HepG2 (cell line): ENCODE data around the gene IRF2BPL. TPM values are rescaled to one million over a fixed set of nuclear protein-coding genes. Genes with fewer than 3 reads are reported as not detected.

Experiments
- BCLAF1 ChIP-seq: fragments of 450-650 bp; IDR thresholded peaks from 2 replicates; pipeline ENCODE4 v1.6.1; 2017; ENCODE audit warnings: mild to moderate bottlenecking
- CERS6 ChIP-seq: sonication (generic); formaldehyde crosslinking; IDR thresholded peaks from 2 replicates; pipeline ENCODE4 v1.5.0; 2020; ENCODE audit warnings: missing genetic modification reagents
- ELK4 ChIP-seq: sonication (generic); formaldehyde crosslinking; IDR thresholded peaks from 2 replicates; pipeline ENCODE4 v1.9.0; 2021; ENCODE audit warnings: missing genetic modification reagents, borderline replicate concordance
- ISX ChIP-seq: sonication (generic); formaldehyde crosslinking; conservative IDR thresholded peaks from 2 replicates; pipeline ENCODE4 v1.5.0; 2020; ENCODE audit warnings: missing genetic modification reagents
- KAT8 ChIP-seq: IDR thresholded peaks from 2 replicates; pipeline ENCODE4 v1.6.1; 2016; ENCODE audit warnings: missing genetic modification reagents, missing compliant biosample characterization
- RFX1 ChIP-seq: fragments of 450-650 bp; IDR thresholded peaks from 2 replicates; pipeline ENCODE4 v1.6.1; 2017
- ZNF383 ChIP-seq: sonication (generic); formaldehyde crosslinking; IDR thresholded peaks from 2 replicates; pipeline ENCODE4 v1.4.0; 2020; ENCODE audit warnings: missing genetic modification reagents, mild to moderate bottlenecking, borderline replicate concordance
- polyA plus RNA-seq, 8 experiments: library from polyadenylated mRNA; depleted of rRNA in 3 of 8; stranded (reverse) in 7 of 8; unstranded in 1 of 8; fragments of >200 nt; fragmentation: Illumina TruSeq in 4 of 8; extraction: Trizol in 4 of 8; gene quantifications; 2 replicates each; pipeline versions ENCODE4 v1.2.1 to v1.2.3, GENCODE V29; 2011 to 2016; ENCODE audit warnings: low read depth in 4 of 8, missing spikeins in 1 of 8, mixed read lengths in 1 of 8; ENCODE audit not compliant: insufficient read depth in 1 of 8
- total RNA-seq, 5 experiments: library from RNA; depleted of rRNA; stranded (reverse); fragments of >200 nt; fragmentation: Illumina TruSeq; extraction: Trizol; gene quantifications; 2 replicates each; pipeline ENCODE4 v1.2.3, GENCODE V29; 2016; ENCODE audit warnings: low read depth in 1 of 5

IRF2BPL gene
- total and polyA plus RNA-seq, 2 of the 13 experiments (the other 11 are each of a cell fraction or from before 2014, with no cell fraction given) = 6.6 to 8.4 TPM

GRCh38 chr14:77069551-77069950 is 41.0 kb upstream of the IRF2BPL start (continued):
- no peak for TF ChIP-seq CERS6 (CRISPR knock-in tag)
- no peak for TF ChIP-seq KAT8 (CRISPR knock-in tag)
- TF ChIP-seq BCLAF1 = no peak
- TF ChIP-seq ISX (CRISPR knock-in tag) = no peak
- no peak for TF ChIP-seq ZNF383 (CRISPR knock-in tag)
- TF ChIP-seq ELK4 (CRISPR knock-in tag) = no peak
- no peak for TF ChIP-seq RFX1
